SH-SY5Y (cell line): ENCODE data around the gene KNOP1.

Source experiments
- GATA2 ChIP-seq: IDR thresholded peaks from 2 replicates; pipeline ENCODE4 v1.6.1; 2011; ENCODE audit warnings: mild to moderate bottlenecking, low read depth, low read length
- GATA3 ChIP-seq: IDR thresholded peaks from 2 replicates; pipeline ENCODE4 v1.6.1; 2011; ENCODE audit warnings: low read depth, mild to moderate bottlenecking, low read length, moderate library complexity

DNA sequence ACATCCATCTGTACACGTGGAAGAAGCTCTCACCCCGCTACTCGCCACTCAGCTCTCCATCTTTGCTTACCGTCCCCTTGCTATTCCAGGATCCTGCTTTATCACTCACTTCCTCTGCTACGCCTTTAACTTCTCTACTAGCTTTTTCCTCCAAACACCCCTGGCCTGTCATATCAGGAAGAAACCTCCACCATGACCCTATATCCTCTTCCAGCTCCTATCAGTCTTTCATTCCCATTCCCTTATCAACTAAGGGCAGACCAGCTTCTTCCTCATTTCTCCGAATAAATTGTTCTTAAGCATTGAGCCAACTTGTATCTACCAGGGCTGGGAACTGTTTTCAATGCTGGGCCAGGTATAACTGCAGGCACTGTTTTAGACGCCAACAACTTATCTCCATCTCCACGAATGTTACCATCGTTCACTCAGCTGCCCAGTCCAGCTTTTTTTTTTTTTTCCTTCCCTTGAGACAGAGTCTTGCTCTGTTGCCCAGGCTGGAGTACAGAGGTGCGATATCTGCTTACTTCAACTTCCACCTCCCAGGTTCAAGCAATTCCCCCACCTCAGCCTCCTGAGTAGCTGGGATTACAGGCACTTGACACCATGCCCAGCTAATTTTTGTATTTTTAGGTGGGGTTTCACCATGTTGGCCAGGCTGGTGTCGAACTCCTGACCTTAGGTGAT is 4.4 kb upstream of the KNOP1 start:
- no peak for TF ChIP-seq GATA2
- TF ChIP-seq GATA3 = no peak
